SJSA1 (cell line): ENCODE results near the gene ZFAND2B. TPM values are rescaled to one million over a fixed set of nuclear protein-coding genes. Genes with fewer than 3 reads are reported as not detected.

Source experiments
- DNase-seq, 2 experiments: peaks; one replicate each; pipeline ENCODE4 v3.0.0-alpha.2; 2015 to 2020; ENCODE audit warnings: low spot score in 2 of 2, low read depth in 1 of 2
- H3K27ac ChIP-seq: fragments of 250-450 bp; sonication (Bioruptor Pico); 2 replicates; pipeline ENCODE4 v1.5.1; 2020; ENCODE audit warnings: mild to moderate bottlenecking, moderate library complexity
- H3K27me3 ChIP-seq: fragments of 250-450 bp; sonication (Bioruptor Pico); replicated peaks from 2 replicates; pipeline ENCODE4 v1.5.1; 2020; ENCODE audit warnings: mild to moderate bottlenecking, moderate library complexity
- H3K36me3 ChIP-seq: fragments of 250-450 bp; sonication (Bioruptor Pico); 2 replicates; pipeline ENCODE4 v1.5.1; 2020; ENCODE audit warnings: mild to moderate bottlenecking
- H3K4me1 ChIP-seq: fragments of 250-450 bp; sonication (Bioruptor Pico); replicated peaks from 2 replicates; pipeline ENCODE4 v1.6.1; 2021; ENCODE audit warnings: mild to moderate bottlenecking
- H3K4me3 ChIP-seq: fragments of 250-450 bp; sonication (Bioruptor Pico); 2 replicates; pipeline ENCODE4 v1.5.1; 2020; ENCODE audit warnings: mild to moderate bottlenecking
- H3K9me3 ChIP-seq: fragments of 250-450 bp; sonication (Bioruptor Pico); replicated peaks from 2 replicates; pipeline ENCODE4 v1.5.1; 2020; ENCODE audit warnings: mild to moderate bottlenecking
- total RNA-seq: library from RNA; depleted of rRNA; stranded (reverse); fragments of >200 nt; shearing (Covaris generic); gene quantifications from 2 replicates; pipeline ENCODE4 v1.2.3, GENCODE V29; 2014; rRNA removed

ZFAND2B gene, protein sequence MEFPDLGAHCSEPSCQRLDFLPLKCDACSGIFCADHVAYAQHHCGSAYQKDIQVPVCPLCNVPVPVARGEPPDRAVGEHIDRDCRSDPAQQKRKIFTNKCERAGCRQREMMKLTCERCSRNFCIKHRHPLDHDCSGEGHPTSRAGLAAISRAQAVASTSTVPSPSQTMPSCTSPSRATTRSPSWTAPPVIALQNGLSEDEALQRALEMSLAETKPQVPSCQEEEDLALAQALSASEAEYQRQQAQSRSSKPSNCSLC
- 42.7 and 50.1 TPM in 2 replicates for total RNA-seq

DNA sequence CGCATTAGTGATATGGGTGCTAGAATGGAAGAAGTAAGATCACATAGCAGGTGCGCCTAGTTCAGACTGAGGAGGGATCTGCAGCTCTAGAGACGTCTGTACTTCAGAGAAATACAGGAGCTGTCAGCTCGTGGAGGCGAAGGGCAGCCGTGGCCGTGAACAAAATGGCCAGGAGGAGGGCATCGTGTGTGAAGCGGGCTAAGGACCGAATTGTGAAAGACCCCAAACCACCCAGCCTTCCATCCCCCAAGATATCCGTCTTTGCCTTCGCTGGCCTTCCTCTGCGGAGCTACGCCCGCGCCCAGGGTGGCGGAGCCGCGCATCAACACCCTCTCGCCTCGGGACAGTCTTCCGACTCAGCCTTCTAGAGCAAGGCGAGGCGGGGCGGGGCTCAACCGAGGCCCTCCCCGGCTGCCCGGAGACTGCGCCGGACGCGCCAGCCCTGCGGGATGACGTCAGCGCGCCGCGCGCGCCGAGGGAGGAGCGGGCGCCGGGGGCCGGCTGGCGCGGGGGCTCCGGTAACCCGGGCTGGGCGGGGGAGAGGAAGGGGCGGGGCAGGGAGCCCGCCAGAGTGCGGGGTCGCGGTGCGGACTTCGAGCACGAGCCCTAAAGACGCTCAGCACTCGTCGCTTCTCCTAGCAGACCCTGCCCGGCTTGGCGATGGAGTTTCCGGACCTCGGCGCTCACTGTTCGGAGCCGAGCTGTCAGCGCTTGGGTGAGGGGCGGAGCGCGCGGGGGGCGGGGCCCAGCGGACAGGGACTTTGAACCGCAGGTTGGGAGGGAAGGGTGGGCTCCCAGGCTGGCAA lies at the start of gene ZFAND2B:
Gene ZFAND2B (plus strand): TSS at position 455 of the 806 bp plus-strand sequence. CDS start 206 bp downstream, at position 661.
- no peaks in the 10 kb centered on the region for H3K9me3 ChIP-seq
- peaks cover 18% of the 10 kb centered on the region for H3K4me1 ChIP-seq
- peak within 1 kb of the TSS; percentile 44; the same call in 1 of the 2 replicates for H3K27ac ChIP-seq
- peak; percentile 93 to 94 for DNase-seq
- H3K36me3 ChIP-seq = peaks cover 44% of the 10 kb centered on the region
- H3K4me3 ChIP-seq = peak within 1 kb of the TSS; percentile 57
- H3K27me3 ChIP-seq = no peaks in the 10 kb centered on the region

DNA sequence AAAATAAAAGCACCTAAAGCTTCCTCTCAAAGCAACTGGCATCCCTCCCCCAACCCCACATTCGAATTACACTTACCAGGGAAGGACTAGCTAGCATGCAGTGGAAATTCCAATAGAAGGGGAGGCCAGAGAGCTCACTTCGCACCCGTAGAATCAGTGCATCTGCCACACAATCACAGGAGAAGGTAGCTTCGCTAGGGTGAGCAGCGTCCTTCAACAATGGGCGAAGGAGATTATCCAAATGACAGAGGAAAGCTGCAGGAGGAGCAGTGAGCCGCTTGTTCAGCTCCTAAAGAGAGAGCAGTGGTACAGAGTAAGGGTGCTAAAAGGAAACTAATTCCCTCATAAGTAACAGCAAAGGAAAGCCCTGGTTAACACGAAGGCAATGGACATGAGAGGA lies 49.2 kb upstream of the ZFAND2B start:
- no peak for DNase-seq
- no peaks in the 10 kb centered on the region for H3K27me3 ChIP-seq
- H3K4me1 ChIP-seq = peaks cover 12% of the 10 kb centered on the region
- H3K9me3 ChIP-seq = no peaks in the 10 kb centered on the region
- no peak overlapping the region for H3K27ac ChIP-seq
- H3K36me3 ChIP-seq = peaks cover 7% of the 10 kb centered on the region; the same call in 1 of the 2 replicates
- H3K4me3 ChIP-seq = no peak overlapping the region

DNA sequence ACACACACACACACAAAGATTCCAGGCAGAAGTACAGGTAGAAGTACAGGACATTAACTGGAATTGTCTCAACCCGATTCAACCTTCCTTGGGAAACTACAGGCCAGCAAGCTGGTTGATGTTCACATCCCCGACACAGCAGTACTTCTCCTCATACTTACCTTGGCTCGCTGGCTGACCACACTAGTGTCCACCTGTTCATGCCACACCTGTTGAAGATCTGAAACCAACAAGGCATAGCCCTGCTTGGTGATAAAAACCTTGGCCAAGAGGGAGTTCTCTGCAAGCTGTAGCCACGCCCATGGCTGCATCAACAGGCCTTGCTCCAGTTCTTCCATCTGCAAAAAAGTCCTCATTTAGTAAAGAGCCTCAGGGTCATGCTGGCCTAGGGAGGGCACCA lies 48.6 kb upstream of the ZFAND2B start:
- DNase-seq = no peak
- H3K36me3 ChIP-seq = peaks cover 7% of the 10 kb centered on the region; the same call in 1 of the 2 replicates
- H3K27me3 ChIP-seq = no peaks in the 10 kb centered on the region
- H3K9me3 ChIP-seq = no peaks in the 10 kb centered on the region
- no peak overlapping the region for H3K4me3 ChIP-seq
- peaks cover 12% of the 10 kb centered on the region for H3K4me1 ChIP-seq
- no peak overlapping the region for H3K27ac ChIP-seq

DNA sequence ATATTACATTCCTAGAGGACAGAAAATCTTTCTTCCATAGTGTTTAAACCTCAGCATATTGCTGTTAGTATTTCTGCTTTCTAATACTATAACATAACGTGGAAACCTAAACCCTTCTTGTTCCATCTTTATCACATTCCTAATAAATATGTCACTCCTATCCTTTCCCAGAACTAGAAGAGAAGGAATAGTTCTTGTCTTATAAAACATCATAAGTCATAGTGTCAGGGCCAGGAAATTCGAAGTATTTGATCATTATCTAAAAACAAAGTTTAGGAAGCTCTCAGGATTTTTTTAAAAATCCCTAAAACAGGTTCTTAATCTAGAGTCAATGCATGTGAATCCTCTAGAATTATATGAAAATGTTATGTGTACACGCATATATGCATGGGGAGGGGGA lies 48.0 kb upstream of the ZFAND2B start:
- DNase-seq = no peak
- H3K4me3 ChIP-seq = no peak overlapping the region
- H3K9me3 ChIP-seq = no peaks in the 10 kb centered on the region
- H3K36me3 ChIP-seq = peaks cover 6% of the 10 kb centered on the region; the same call in 1 of the 2 replicates
- peaks cover 12% of the 10 kb centered on the region for H3K4me1 ChIP-seq
- no peaks in the 10 kb centered on the region for H3K27me3 ChIP-seq
- no peak overlapping the region for H3K27ac ChIP-seq

DNA sequence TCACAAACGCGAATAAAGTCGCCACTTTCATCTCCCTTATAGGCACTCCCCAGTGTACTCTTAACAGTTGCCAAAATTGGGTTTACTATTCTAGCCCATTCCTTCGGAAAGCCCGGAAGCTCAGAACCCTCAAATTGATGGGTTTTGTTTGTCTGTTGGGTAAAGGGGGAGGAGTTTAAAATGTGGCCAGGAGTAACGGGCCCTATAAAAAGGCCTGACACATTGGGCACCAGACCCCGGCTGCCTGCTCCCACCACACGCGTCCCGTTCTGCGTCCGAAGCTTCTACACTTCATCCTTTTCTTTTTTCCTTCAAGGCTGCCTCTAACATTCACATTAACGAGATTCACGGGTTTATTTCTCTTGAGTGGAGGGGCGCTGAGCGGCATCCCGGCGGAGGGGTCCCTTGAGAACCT lies 46.8 kb upstream of the ZFAND2B start:
- Histone ChIP-seq H3K36me3 (0 out of 2 replicates have a peak, but pooled peaks cover 4% of the 10 kb centered on the region), H3K9me3 (no peaks in the 10 kb centered on the region), H3K4me1 (peaks cover 12% of the 10 kb centered on the region), H3K4me3 (peak overlapping the region; percentile 58), H3K27ac (no peak overlapping the region), H3K27me3 (no peaks in the 10 kb centered on the region)
- DNase-seq = no peak

DNA sequence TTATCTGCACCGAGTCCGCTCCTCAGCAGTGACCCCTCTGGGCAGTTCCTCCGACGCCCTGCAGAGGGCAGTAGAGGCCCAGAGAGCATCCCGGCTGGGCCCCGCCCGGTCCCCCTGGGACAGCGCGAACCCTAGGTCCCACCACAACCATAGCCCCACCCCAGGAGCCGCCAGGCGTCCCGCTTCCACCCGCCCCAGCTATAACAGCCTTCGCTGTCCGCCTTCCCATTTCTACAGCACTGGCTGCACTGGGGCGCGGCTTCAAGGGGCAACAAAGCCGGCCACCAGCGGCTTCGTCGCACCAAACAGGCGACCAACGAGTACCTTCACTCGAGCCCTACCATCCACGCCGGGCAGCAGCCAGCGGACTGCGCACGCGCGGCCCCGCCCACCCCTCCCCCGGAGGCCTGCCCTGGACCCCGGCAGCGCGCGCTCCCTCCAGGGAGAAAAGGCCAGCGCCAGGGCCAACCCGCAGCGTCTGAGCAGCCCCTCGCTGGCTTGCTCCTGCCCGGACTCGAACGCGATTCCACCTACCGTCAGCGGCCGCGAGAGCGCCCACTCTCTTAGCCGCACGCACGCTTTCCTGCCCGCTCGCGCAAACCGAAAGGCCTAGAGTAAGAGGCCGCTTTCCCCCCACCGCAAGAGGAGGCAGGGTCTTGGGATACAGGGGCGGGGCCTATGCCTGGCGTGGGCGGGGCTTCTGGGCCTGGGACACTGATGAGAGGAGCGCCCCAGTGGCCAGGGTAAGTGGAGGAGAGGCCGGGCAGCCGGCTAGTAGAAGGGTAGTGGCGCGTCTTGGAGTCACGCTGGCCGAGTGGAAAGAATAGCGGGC lies 46.2 kb upstream of the ZFAND2B start, which contains the start of gene NHEJ1:
Gene NHEJ1 (minus strand): TSS at position 630 of the 832 bp plus-strand sequence. CDS start 2,453 bp downstream, outside the sequence.
- Histone ChIP-seq H3K4me1 (peaks cover 12% of the 10 kb centered on the region), H3K9me3 (no peaks in the 10 kb centered on the region), H3K27me3 (no peaks in the 10 kb centered on the region), H3K27ac (peak within 1 kb of the TSS; percentile 56), H3K36me3 (0 out of 2 replicates have a peak, but pooled peaks cover 4% of the 10 kb centered on the region), H3K4me3 (peak within 1 kb of the TSS; percentile 58)
- DNase-seq = peak; percentile 97 to 98

DNA sequence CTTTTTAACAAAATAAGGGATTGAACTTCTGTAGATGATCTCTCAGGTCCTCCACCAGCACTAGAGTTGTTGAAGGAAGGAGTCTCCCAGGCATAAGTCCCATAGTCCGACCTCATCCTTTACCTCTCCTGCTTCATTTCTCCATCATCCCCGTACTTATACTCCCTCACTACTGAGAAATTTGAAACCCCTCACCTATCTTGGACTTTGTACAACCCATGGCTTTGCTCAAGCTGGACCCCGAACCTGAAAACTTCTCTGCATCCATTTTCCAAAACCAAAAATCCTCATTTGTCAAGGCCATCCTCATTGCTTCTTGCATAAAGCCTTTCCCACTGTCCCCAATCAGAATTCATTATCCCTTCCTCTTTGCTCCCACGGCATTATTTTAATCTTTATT lies 45.5 kb upstream of the ZFAND2B start:
- Histone ChIP-seq H3K36me3 (0 out of 2 replicates have a peak, but pooled peaks cover 4% of the 10 kb centered on the region), H3K4me3 (peak overlapping the region; percentile 58), H3K27ac (no peak overlapping the region), H3K27me3 (no peaks in the 10 kb centered on the region), H3K4me1 (peaks cover 12% of the 10 kb centered on the region), H3K9me3 (no peaks in the 10 kb centered on the region)
- no peak for DNase-seq

DNA sequence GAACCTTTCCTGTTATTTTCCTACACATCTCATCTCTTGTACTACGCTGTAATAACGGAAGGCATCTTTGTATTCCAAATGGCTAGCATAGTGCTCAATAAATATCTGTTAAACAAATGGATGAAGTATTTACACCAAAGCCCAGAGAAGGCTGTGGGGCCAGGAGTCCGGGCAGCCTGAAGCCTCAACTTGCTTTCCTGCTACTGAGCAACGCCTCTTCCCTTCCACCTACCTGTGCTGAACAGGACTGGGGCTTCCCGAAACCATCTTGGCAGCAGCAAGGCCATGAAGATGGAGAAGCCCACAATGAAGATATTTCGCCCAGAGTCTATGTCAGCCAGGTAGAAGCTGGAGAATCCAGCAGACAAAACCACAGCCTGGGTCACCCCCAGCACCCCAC lies 43.4 kb upstream of the ZFAND2B start:
- H3K4me3 ChIP-seq = no peak overlapping the region
- no peak for DNase-seq

DNA sequence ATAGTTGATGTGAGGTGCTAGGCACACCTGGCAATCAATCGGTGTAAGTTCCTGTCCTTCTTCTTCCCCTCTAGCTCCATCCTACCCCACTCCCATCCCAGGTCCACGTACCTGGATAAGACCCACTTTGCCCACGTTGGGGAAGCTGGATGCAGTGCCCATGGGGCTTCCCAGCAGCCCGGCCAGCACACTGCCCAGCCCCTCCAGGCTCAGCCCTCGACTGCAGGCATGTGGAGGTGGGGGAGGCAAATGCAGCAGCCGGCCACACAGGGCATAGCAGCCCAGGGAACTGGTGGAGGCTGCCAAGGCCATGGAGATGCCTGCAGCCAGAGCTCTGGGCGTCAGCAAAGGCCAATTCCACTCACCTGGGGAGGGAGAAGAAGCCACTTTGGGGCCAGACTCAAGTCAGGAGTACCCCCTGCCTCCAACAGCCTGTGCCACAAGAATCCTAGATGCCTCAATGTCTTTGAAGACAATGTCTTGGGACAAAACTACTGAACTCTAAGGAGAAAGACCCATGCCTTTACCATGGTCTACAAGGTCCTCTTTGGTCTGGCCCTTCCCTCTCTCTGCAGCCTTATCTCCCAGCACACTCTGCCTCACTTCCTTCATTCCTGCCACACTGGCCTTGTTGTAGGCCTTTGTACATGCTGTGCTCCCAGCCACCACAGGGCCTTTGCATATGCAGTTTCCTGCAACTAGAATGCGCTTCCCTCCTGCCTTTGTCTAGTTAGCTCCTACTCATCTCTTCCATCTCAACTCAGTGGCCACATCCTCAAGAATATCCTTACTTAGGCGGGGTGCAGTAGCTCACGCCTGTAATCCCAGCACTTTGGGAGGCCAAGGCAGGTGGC lies 41.3 kb upstream of the ZFAND2B start:
- Histone ChIP-seq H3K4me3 (no peak overlapping the region), H3K27ac (no peak overlapping the region), H3K36me3 (no peaks in the 10 kb centered on the region), H3K27me3 (no peaks in the 10 kb centered on the region), H3K4me1 (peaks cover 6% of the 10 kb centered on the region), H3K9me3 (no peaks in the 10 kb centered on the region)
- DNase-seq = no peak

More for the DNA sequence above, 43.4 kb upstream of the ZFAND2B start:
- no peaks in the 10 kb centered on the region for H3K27me3 ChIP-seq
- no peaks in the 10 kb centered on the region for H3K36me3 ChIP-seq
- H3K4me1 ChIP-seq = peaks cover 12% of the 10 kb centered on the region
- no peaks in the 10 kb centered on the region for H3K9me3 ChIP-seq
- no peak overlapping the region for H3K27ac ChIP-seq

DNA sequence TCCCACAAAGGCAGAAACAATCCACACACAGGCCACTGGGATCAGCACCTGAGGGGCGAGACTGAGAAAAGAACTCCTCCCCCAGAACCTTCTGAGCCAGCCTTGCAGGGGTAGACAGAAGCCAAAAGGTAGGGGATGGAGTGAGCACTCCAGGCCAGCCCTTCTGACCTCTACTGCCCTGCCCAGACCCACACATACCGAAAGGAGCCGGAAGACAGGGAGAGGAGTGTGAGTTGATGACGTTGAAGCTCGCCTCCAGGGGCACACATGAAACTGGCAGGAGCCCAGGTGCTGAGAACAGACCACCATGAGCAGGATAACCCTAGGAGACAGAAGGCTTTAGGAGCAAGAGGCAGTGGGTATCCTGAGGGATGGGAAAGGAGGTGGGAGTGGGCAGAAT lies 38.6 kb upstream of the ZFAND2B start:
- Histone ChIP-seq H3K27ac (no peak overlapping the region), H3K4me3 (no peak overlapping the region), H3K9me3 (no peaks in the 10 kb centered on the region), H3K36me3 (no peaks in the 10 kb centered on the region), H3K27me3 (no peaks in the 10 kb centered on the region), H3K4me1 (no peaks in the 10 kb centered on the region)
- DNase-seq = no peak

DNA sequence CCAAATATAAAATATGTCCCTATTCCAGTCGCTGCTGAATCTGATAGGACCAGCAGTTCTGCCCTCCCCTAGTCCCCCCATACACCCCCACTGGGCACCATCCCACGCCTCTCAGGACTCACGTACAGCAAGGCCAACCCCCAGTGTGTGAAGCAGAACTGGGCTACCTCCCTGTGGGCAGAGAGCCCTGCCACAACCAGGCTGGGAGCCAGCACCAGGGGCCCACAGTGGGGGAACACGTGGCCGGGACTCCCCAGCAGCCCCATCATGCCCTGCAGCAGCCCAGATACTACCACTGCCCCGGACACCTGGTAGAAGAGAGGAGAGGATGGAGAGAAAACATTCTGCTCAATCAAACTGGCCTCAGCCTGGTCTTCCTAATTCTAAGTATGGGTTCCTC lies 38.1 kb upstream of the ZFAND2B start:
- Histone ChIP-seq H3K27me3 (no peaks in the 10 kb centered on the region), H3K36me3 (no peaks in the 10 kb centered on the region), H3K4me3 (no peak overlapping the region), H3K27ac (no peak overlapping the region), H3K4me1 (no peaks in the 10 kb centered on the region), H3K9me3 (no peaks in the 10 kb centered on the region)
- no peak for DNase-seq

DNA sequence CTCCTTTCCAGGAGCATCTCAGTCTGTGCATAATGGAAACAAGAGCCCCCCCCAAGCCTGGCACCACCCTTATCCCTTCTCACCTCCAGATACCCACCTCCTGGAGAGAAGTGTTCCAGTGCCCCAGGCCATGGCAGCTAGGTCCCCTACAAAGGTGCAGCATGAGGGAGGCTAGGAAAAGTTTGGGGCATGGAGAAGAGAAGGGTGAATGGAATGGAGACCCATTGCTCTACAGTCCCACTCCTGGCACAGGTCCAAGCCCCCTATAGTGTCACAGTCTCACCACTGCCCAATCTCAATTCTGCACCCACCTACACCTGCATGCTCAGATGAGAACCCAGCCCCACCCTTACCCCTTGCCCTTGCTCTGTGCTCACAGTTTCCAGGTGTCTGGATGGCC lies 37.6 kb upstream of the ZFAND2B start:
- H3K4me1 ChIP-seq = no peaks in the 10 kb centered on the region
- H3K27me3 ChIP-seq = no peaks in the 10 kb centered on the region
- no peak overlapping the region for H3K27ac ChIP-seq
- no peak overlapping the region for H3K4me3 ChIP-seq
- H3K9me3 ChIP-seq = no peaks in the 10 kb centered on the region
- H3K36me3 ChIP-seq = peaks cover 4% of the 10 kb centered on the region
- no peak for DNase-seq
